ENCODE measurements around the gene AMELX. TPM values are rescaled to one million over a fixed set of nuclear protein-coding genes. Genes with fewer than 3 reads are reported as not detected.

Gene AMELX
- total RNA-seq, 1 experiment from 2014 or later, result not detected

DNA sequence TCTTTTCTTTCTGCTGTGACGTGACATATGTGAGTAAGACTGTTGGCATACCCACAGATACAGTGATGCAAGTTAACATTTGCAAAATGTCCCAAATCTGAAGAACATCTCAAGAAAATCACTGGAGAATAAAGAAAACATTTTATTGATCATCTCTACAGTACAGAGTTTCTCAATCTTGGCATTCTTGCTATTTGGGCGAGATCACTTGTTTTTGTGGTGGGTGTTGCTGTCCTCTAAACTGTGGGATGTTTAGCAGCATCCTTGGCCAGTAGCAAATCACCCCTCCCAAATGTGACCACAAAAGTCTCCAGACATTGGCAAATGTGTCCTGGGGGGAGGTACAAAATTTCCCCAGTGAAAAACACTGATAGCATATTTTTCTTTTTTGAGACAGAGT, 28.8 kb downstream of the AMELX start:
- BruUV-seq (replicated peaks), result no TSS peak
- ChIA-PET POLR2A (no interaction called here), CTCF (no interaction called here)
- ATAC-seq (no peak), DNase-seq (ENCODE audit: low read depth, low spot score) (no peak)
- no peaks in the 10 kb centered on the region for H3K9me3 ChIP-seq (ENCODE audit: control insufficient read depth, insufficient read depth, low read depth, low read length)
- H3K27me3 ChIP-seq (ENCODE audit: control insufficient read depth, insufficient read depth, low read length), result no peaks in the 10 kb centered on the region
- H3K36me3 ChIP-seq (ENCODE audit: control insufficient read depth, insufficient read depth, low read length), result no peaks in the 10 kb centered on the region
- no peak overlapping the region for H3K4me3 ChIP-seq (ENCODE audit: low read depth in 2 of 2, low read length in 2 of 2)
- intact Hi-C loops (cut with micrococcal nuclease; ENCODE audit: unreplicated experiment) (no loop called here), in situ Hi-C loops (cut with HindIII; ENCODE audit: low pct_unique_long_range_greater_than_20kb, low sequenced_read_pairs) (no loop called here)
- H3K27ac ChIP-seq (ENCODE audit: low read length), result no peak overlapping the region
- TF ChIP-seq CTCF (IDR thresholded peaks at IDR 0.05), result no peak
- TF ChIP-seq SIN3A (IDR thresholded peaks at IDR 0.05; ENCODE audit: borderline replicate concordance, insufficient read depth, low read depth, low read length), result no peak
- TF ChIP-seq TCF7L2 (IDR thresholded peaks at IDR 0.05; ENCODE audit: low read depth, low read length), result no peak
- no peak for TF ChIP-seq POLR2AphosphoS5 (IDR thresholded peaks at IDR 0.05; ENCODE audit: low read depth, low read length)
- no peaks in the 10 kb centered on the region for H3K4me1 ChIP-seq (ENCODE audit: control insufficient read depth, insufficient read depth, low read length)

DNA sequence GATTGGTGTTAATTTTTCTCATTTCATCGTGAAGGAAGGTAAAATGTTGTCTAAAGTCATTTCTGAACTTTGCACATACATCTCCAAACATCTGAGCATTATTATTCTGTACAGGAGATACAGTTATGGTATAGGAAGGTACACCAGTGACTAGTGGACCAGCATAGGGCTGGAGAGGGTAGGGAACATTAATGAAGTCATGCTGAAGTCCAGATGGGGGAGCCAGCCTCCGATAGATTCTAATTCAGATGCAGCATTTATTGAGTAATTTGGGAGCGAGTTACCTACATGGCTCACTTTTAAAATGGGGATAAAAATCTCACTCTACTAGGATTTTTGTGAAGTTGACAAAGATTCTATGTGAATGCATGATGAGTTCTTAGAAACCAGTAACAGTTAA, 34.9 kb downstream of the AMELX start:
- TF ChIP-seq POLR2AphosphoS5 (IDR thresholded peaks at IDR 0.05; ENCODE audit: low read depth, low read length) (no peak), SIN3A (IDR thresholded peaks at IDR 0.05; ENCODE audit: borderline replicate concordance, insufficient read depth, low read depth, low read length) (no peak), CTCF (IDR thresholded peaks at IDR 0.05) (no peak), TCF7L2 (IDR thresholded peaks at IDR 0.05; ENCODE audit: low read depth, low read length) (no peak)
- TF ChIP-seq, protein P1, sequence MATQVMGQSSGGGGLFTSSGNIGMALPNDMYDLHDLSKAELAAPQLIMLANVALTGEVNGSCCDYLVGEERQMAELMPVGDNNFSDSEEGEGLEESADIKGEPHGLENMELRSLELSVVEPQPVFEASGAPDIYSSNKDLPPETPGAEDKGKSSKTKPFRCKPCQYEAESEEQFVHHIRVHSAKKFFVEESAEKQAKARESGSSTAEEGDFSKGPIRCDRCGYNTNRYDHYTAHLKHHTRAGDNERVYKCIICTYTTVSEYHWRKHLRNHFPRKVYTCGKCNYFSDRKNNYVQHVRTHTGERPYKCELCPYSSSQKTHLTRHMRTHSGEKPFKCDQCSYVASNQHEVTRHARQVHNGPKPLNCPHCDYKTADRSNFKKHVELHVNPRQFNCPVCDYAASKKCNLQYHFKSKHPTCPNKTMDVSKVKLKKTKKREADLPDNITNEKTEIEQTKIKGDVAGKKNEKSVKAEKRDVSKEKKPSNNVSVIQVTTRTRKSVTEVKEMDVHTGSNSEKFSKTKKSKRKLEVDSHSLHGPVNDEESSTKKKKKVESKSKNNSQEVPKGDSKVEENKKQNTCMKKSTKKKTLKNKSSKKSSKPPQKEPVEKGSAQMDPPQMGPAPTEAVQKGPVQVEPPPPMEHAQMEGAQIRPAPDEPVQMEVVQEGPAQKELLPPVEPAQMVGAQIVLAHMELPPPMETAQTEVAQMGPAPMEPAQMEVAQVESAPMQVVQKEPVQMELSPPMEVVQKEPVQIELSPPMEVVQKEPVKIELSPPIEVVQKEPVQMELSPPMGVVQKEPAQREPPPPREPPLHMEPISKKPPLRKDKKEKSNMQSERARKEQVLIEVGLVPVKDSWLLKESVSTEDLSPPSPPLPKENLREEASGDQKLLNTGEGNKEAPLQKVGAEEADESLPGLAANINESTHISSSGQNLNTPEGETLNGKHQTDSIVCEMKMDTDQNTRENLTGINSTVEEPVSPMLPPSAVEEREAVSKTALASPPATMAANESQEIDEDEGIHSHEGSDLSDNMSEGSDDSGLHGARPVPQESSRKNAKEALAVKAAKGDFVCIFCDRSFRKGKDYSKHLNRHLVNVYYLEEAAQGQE (IDR thresholded peaks at IDR 0.05; ENCODE audit: insufficient read depth in 1 of 2, low read depth in 2 of 2, low read length in 1 of 2), result no peak
- BruUV-seq (replicated peaks), result no TSS peak
- CTCF ChIA-PET, result no interaction called here

More for the DNA sequence above, 34.9 kb downstream of the AMELX start:
- in situ Hi-C loops (cut with HindIII; ENCODE audit: low pct_unique_long_range_greater_than_20kb, low sequenced_read_pairs), result no loop called here
- ATAC-seq, result no peak
- no peak overlapping the region for H3K27ac ChIP-seq (ENCODE audit: low read length)
- H3K4me3 ChIP-seq (ENCODE audit: low read depth in 2 of 2, low read length in 2 of 2), result no peak overlapping the region
- no peaks in the 10 kb centered on the region for H3K27me3 ChIP-seq (ENCODE audit: control insufficient read depth, insufficient read depth, low read length)
- H3K36me3 ChIP-seq (ENCODE audit: control insufficient read depth, insufficient read depth, low read length), result no peaks in the 10 kb centered on the region
- intact Hi-C loops (cut with micrococcal nuclease; ENCODE audit: unreplicated experiment), result no loop called here
- DNase-seq (ENCODE audit: low read depth, low spot score), result no peak
- POLR2A ChIA-PET, result no interaction called here
- H3K9me3 ChIP-seq (ENCODE audit: control insufficient read depth, insufficient read depth, low read depth, low read length), result no peaks in the 10 kb centered on the region
- H3K4me1 ChIP-seq (ENCODE audit: control insufficient read depth, insufficient read depth, low read length), result no peaks in the 10 kb centered on the region
